PC-3 (cell line): ENCODE data around the gene FOXN4. TPM values are rescaled to one million over a fixed set of nuclear protein-coding genes. Genes with fewer than 3 reads are reported as not detected.

ENCODE experiments used
- ATAC-seq: fragments of 200-7000 bp; cut with Tn5 transposase; 2 replicates; pipeline ENCODE4 v1.9.1; 2020; ENCODE audit warnings: mild to moderate bottlenecking, moderate library complexity
- BruUV-seq: library from RNA; stranded (reverse); fragments of 400-500 nt; replicated peaks from 2 replicates; lab custom pipeline; 2021; lab: Mats Ljungman, UMichigan
- CTCF ChIA-PET: fragments of 300-600 bp; sonication (Branson Sonifier 250); formaldehyde crosslinking; loops from one replicate; lab custom pipeline; 2022; ENCODE audit warnings: antibody characterized with exemption; lab: Charles Lee
- POLR2A ChIA-PET: fragments of 300-600 bp; sonication (Branson Sonifier 250); formaldehyde crosslinking; loops from one replicate; lab custom pipeline; 2022; ENCODE audit warnings: antibody characterized with exemption; ENCODE audit not compliant: unreplicated experiment; lab: Charles Lee
- DNase-seq: peaks from one replicate; pipeline ENCODE4 v3.0.0-alpha.2; 2015
- H2AFZ ChIP-seq: fragments of 300-600 bp; sonication (generic); 2 replicates; pipeline ENCODE4 v1.6.0; 2016; ENCODE audit warnings: antibody characterized with exemption, low read length
- H3F3A ChIP-seq: fragments of 300-600 bp; sonication (generic); one replicate; pipeline ENCODE4 v1.6.0; 2017; ENCODE audit warnings: antibody characterized with exemption, low read length, control low read depth, mild to moderate bottlenecking; ENCODE audit not compliant: unreplicated experiment
- H3K27ac ChIP-seq: fragments of 300-600 bp; sonication (generic); 2 replicates; pipeline ENCODE4 v1.5.1; 2016; ENCODE audit warnings: mild to moderate bottlenecking, low read length
- H3K27me3 ChIP-seq: fragments of 300-600 bp; sonication (generic); 2 replicates; pipeline ENCODE4 v1.6.1; 2016; ENCODE audit warnings: low read length, mixed read lengths
- H3K36me3 ChIP-seq: fragments of 300-600 bp; sonication (generic); 2 replicates; pipeline ENCODE4 v1.6.1; 2016; ENCODE audit warnings: low read depth, mixed run types, low read length, mixed read lengths
- H3K4me1 ChIP-seq: fragments of 300-600 bp; sonication (generic); 2 replicates; pipeline ENCODE4 v1.5.1; 2016; ENCODE audit warnings: low read length; ENCODE audit not compliant: insufficient read depth
- H3K4me2 ChIP-seq: fragments of 300-600 bp; sonication (generic); 2 replicates; pipeline ENCODE4 v1.6.0; 2016; ENCODE audit warnings: low read length
- H3K4me3 ChIP-seq: fragments of 300-600 bp; sonication (generic); 2 replicates; pipeline ENCODE4 v1.5.1; 2016; ENCODE audit warnings: mild to moderate bottlenecking, low read length, mixed read lengths
- H3K79me2 ChIP-seq: fragments of 300-600 bp; sonication (generic); 2 replicates; pipeline ENCODE4 v1.6.1; 2017; ENCODE audit warnings: low read length, mixed read lengths
- H3K9ac ChIP-seq: fragments of 300-600 bp; sonication (generic); 2 replicates; pipeline ENCODE4 v1.6.0; 2016; ENCODE audit warnings: mild to moderate bottlenecking, low read length
- H3K9me2 ChIP-seq: fragments of 300-600 bp; sonication (generic); replicated peaks from 2 replicates; pipeline ENCODE4 v1.6.1; 2016; ENCODE audit warnings: mixed run types, low read length, mixed read lengths
- H3K9me3 ChIP-seq: fragments of 300-600 bp; sonication (generic); 2 replicates; pipeline ENCODE4 v1.6.1; 2016; ENCODE audit warnings: low read length, mixed read lengths
- H4K20me1 ChIP-seq: fragments of 300-600 bp; sonication (generic); 2 replicates; pipeline ENCODE4 v1.6.1; 2016; ENCODE audit warnings: low read length, mixed read lengths
- EZH2 ChIP-seq: fragments of 300-600 bp; sonication (generic); IDR thresholded peaks from one replicate; pipeline ENCODE4 v1.6.1; 2017; ENCODE audit warnings: antibody characterized with exemption, mild to moderate bottlenecking, low read length; ENCODE audit not compliant: unreplicated experiment
- EZH2phosphoT487 ChIP-seq: fragments of 300-600 bp; sonication (generic); IDR thresholded peaks from 2 replicates; pipeline ENCODE4 v1.6.1; 2018; ENCODE audit warnings: mild to moderate bottlenecking, antibody characterized with exemption, low read length, borderline replicate concordance
- intact Hi-C: fragments of 100-400 bp; cut with micrococcal nuclease; formaldehyde crosslinking; loops from 2 replicates; pipeline ENCODE4 v1.9.0; 2023
- total RNA-seq: library from RNA; depleted of rRNA; stranded (reverse); fragments of >200 nt; gene quantifications from 2 replicates; pipeline ENCODE4 v1.2.3, GENCODE V29; 2014
- TF ChIP-seq, protein P1 (sequence below): fragments of 300-600 bp; sonication (generic); conservative IDR thresholded peaks from 2 replicates; pipeline ENCODE4 v1.5.1; 2017; ENCODE audit warnings: antibody characterized with exemption, low read depth, mild to moderate bottlenecking, low read length

The FOXN4 gene
- total RNA-seq, 1 experiment from 2014 or later = not detected

DNA sequence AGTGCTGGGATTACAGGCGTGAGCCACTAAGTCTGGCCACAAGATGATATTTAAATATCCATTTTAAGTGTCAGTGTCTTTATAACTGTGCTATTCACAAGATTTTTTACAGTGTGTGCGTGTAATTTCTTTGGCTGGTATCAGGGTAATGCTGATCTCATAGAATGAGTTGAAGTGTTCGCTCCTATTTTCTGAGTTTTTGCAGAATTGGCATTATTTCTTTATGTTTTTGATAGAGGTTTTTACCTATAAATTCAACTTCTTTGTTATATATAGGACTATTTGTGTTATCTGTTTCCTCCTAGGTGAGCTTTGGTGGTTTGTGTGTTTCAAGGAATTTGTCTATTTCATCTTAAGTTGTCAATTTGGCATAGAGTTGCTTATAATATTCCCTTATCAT, 45.6 kb downstream of the FOXN4 start:
- no peak overlapping the region for H3K27ac ChIP-seq
- intact Hi-C loops = no loop called here
- no peak for TF ChIP-seq EZH2phosphoT487
- TF ChIP-seq, protein P1, sequence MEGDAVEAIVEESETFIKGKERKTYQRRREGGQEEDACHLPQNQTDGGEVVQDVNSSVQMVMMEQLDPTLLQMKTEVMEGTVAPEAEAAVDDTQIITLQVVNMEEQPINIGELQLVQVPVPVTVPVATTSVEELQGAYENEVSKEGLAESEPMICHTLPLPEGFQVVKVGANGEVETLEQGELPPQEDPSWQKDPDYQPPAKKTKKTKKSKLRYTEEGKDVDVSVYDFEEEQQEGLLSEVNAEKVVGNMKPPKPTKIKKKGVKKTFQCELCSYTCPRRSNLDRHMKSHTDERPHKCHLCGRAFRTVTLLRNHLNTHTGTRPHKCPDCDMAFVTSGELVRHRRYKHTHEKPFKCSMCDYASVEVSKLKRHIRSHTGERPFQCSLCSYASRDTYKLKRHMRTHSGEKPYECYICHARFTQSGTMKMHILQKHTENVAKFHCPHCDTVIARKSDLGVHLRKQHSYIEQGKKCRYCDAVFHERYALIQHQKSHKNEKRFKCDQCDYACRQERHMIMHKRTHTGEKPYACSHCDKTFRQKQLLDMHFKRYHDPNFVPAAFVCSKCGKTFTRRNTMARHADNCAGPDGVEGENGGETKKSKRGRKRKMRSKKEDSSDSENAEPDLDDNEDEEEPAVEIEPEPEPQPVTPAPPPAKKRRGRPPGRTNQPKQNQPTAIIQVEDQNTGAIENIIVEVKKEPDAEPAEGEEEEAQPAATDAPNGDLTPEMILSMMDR = no peak
- no peak for TF ChIP-seq EZH2
- H3K4me2 ChIP-seq = no peak overlapping the region
- 0 out of 2 replicates have a peak, but pooled peaks cover 3% of the 10 kb centered on the region for H3K4me1 ChIP-seq
- H3K9ac ChIP-seq = no peak overlapping the region
- no peaks in the 10 kb centered on the region for H3K9me2 ChIP-seq
- BruUV-seq = no TSS peak
- no peaks in the 10 kb centered on the region; the same call in 1 of the 2 replicates for H3K36me3 ChIP-seq
- H4K20me1 ChIP-seq = no peaks in the 10 kb centered on the region
- H3K9me3 ChIP-seq = no peaks in the 10 kb centered on the region
- H3F3A ChIP-seq = no peaks in the 10 kb centered on the region
- ChIA-PET CTCF (interaction anchor here (0.6 to 1.3 kb wide), 4 partner anchors 17 to 130 kb away, joined by 3 to 20 read pairs (median 5); no protein-coding TSS in a partner anchor), POLR2A (no interaction called here)
- no peak overlapping the region for H2AFZ ChIP-seq
- ATAC-seq (no peak), DNase-seq (no peak)
- no peaks in the 10 kb centered on the region for H3K27me3 ChIP-seq
- H3K79me2 ChIP-seq = no peaks in the 10 kb centered on the region
- no peak overlapping the region for H3K4me3 ChIP-seq

DNA sequence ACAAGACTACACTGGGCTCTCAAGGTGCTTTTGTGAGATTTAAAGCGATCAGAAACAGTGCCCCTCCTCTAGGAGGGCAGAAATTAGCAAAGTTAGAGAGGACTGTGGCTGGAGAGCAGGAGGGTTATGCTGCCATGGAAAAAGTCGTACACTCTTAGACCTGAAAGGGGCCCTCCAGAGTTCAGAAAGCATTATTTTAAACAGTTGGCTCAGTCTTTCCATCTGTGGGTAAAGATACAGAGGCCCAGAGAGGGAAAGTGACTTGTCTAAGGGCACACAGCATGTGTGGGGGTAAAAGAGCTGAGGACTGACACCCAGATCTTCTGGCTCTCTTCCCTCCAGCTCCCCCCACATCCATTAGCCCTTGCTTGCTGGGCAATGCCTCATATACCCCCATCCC, 47.1 kb downstream of the FOXN4 start:
- Histone ChIP-seq H3F3A (no peaks in the 10 kb centered on the region), H3K27me3 (no peaks in the 10 kb centered on the region), H3K4me1 (0 out of 2 replicates have a peak, but pooled peaks cover 3% of the 10 kb centered on the region), H2AFZ (no peak overlapping the region), H3K9ac (no peak overlapping the region), H3K79me2 (no peaks in the 10 kb centered on the region), H3K4me2 (no peak overlapping the region), H4K20me1 (no peaks in the 10 kb centered on the region), H3K9me2 (no peaks in the 10 kb centered on the region), H3K4me3 (no peak overlapping the region), H3K9me3 (no peaks in the 10 kb centered on the region), H3K27ac (no peak overlapping the region), H3K36me3 (no peaks in the 10 kb centered on the region; the same call in 1 of the 2 replicates)
- TF ChIP-seq, protein P1 = no peak
- no peak for TF ChIP-seq EZH2
- no peak for TF ChIP-seq EZH2phosphoT487
- BruUV-seq = no TSS peak
- no peak for ATAC-seq
- CTCF ChIA-PET = interaction anchor here (0.6 to 1.0 kb wide), 2 partner anchors 67 to 123 kb away, joined by 3 to 6 read pairs; no protein-coding TSS in a partner anchor
- POLR2A ChIA-PET = interaction anchor here (0.7 kb wide), 1 partner anchor 116 kb away, joined by 3 read pairs; no protein-coding TSS in a partner anchor
- intact Hi-C loops = no loop called here
- DNase-seq = no peak

DNA sequence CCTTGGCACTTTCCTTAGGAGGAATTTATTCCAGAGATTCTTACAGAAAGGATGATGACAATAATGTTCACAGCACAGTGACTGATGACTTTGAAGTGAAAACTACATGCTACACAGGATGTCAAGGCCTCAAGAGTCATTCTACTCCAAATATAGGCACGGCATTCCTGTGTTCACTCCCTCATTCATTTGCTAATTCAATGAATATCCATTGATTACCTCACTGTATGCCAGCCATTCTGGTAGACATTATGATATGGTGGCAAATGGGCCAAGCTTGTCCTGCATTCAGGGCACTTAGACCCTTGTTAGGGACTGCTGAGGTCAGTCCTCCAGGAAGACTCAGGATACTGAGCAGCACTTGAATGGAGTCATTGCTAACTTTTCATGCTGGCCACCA, 48.0 kb downstream of the FOXN4 start:
- no peaks in the 10 kb centered on the region for H3K9me2 ChIP-seq
- H3K27me3 ChIP-seq = no peaks in the 10 kb centered on the region
- no peak for TF ChIP-seq EZH2phosphoT487
- TF ChIP-seq EZH2 = no peak
- no peaks in the 10 kb centered on the region for H3F3A ChIP-seq
- DNase-seq = no peak
- H3K27ac ChIP-seq = no peak overlapping the region
- H3K9me3 ChIP-seq = no peaks in the 10 kb centered on the region
- ChIA-PET CTCF (no interaction called here), POLR2A (no interaction called here)
- H3K36me3 ChIP-seq = no peaks in the 10 kb centered on the region; the same call in 1 of the 2 replicates
- no TSS peak for BruUV-seq
- no peaks in the 10 kb centered on the region for H4K20me1 ChIP-seq
- no peak overlapping the region for H2AFZ ChIP-seq
- H3K4me1 ChIP-seq = 0 out of 2 replicates have a peak, but pooled peaks cover 3% of the 10 kb centered on the region
- H3K4me3 ChIP-seq = no peak overlapping the region
- intact Hi-C loops = no loop called here
- no peak overlapping the region for H3K9ac ChIP-seq
- H3K79me2 ChIP-seq = no peaks in the 10 kb centered on the region
- H3K4me2 ChIP-seq = no peak overlapping the region
- ATAC-seq = no peak
